ENCODE results near the gene ANAPC1. TPM values are rescaled to one million over a fixed set of nuclear protein-coding genes. Genes with fewer than 3 reads are reported as not detected.

The ANAPC1 gene, protein sequence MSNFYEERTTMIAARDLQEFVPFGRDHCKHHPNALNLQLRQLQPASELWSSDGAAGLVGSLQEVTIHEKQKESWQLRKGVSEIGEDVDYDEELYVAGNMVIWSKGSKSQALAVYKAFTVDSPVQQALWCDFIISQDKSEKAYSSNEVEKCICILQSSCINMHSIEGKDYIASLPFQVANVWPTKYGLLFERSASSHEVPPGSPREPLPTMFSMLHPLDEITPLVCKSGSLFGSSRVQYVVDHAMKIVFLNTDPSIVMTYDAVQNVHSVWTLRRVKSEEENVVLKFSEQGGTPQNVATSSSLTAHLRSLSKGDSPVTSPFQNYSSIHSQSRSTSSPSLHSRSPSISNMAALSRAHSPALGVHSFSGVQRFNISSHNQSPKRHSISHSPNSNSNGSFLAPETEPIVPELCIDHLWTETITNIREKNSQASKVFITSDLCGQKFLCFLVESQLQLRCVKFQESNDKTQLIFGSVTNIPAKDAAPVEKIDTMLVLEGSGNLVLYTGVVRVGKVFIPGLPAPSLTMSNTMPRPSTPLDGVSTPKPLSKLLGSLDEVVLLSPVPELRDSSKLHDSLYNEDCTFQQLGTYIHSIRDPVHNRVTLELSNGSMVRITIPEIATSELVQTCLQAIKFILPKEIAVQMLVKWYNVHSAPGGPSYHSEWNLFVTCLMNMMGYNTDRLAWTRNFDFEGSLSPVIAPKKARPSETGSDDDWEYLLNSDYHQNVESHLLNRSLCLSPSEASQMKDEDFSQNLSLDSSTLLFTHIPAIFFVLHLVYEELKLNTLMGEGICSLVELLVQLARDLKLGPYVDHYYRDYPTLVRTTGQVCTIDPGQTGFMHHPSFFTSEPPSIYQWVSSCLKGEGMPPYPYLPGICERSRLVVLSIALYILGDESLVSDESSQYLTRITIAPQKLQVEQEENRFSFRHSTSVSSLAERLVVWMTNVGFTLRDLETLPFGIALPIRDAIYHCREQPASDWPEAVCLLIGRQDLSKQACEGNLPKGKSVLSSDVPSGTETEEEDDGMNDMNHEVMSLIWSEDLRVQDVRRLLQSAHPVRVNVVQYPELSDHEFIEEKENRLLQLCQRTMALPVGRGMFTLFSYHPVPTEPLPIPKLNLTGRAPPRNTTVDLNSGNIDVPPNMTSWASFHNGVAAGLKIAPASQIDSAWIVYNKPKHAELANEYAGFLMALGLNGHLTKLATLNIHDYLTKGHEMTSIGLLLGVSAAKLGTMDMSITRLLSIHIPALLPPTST (N-terminal part only)
- 100 to 1,000 TPM; 137 to 149 TPM for total RNA-seq

DNA sequence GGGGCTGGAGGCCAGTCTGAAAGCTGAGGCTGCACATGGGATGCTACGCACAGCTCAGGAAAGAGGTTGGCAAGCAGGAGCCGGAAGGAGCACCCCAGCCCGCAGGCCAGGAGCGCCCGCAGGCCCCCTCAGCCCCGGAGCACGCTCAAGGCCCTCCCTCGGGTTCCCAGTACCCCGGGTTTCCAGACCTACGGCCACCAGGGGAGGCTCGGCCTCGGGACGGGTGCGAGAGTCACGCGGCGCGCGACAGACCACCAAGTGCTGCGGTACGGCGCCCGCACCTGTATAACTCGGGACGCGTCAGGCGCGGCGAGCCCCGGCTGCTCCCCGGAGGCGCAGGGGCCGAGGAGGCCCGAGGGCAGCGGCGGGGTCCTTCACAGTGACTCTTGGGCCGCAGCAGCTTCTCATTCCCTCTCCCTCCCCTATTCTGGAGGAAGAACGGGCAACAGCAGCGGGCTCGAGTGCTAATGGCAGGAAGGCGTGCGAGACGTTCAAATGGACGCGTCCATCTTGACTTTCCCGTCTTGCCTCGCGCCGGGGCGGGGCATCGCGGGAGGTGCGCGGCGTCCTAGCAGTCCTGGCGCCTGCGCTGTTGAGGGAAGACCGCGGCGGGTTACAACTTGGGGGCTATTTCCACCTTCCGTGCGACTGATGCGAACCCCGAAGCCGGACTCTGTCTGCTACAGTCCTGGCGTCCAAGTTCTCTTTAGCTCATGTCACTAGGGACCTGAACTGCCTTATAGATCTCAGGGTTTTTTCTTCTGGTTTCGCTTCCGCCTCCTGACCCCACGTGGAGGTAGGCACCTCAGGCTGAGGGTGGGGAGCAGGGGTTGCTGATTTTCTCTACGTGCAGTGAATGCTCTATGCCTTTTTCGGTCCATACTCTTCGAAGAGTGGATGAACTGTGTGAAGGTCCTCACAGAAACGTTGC, at the start of gene ANAPC1:
Gene ANAPC1 (minus strand): TSS at position 533 of the 931 bp plus-strand sequence. CDS start 3,368 bp downstream, outside the sequence.
- peak within 1 kb of the TSS; percentile 94 for H3K4me3 Mint-ChIP-seq
- peak within 1 kb of the TSS; percentile 96 for H3K27ac Mint-ChIP-seq
- DNase-seq = peak; percentile 92
- peaks cover 24% of the 10 kb centered on the region for H3K36me3 Mint-ChIP-seq
- peaks cover 11% of the 10 kb centered on the region for H3K4me1 Mint-ChIP-seq
- H3K9me3 Mint-ChIP-seq = no peaks in the 10 kb centered on the region
- no peaks in the 10 kb centered on the region for H3K27me3 Mint-ChIP-seq

DNA sequence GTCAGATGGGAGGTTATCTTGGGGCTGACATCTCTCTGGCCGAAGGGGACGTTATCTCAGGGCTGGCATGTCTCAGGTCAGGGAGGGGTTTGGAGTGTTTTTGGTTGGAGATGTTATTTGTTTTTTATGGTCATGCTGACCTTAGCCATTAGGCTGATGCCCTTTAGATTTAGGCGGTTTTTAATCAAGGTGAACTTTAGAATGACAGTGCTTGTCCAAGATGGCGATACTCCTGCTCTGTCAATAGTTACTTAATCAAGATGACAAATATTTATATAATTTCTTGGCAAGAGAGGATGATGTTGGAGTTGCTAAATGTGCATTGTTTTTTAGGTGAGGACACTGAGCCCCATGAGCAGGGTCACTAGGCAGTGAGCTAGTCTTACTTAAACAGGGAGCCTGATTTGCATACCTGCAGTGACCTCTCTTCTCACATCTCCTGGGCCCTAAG, 48.9 kb upstream of the ANAPC1 start:
- Mint-ChIP-seq H3K9me3 (peaks cover 1% of the 10 kb centered on the region), H3K27me3 (peaks cover 15% of the 10 kb centered on the region), H3K4me1 (peaks cover 13% of the 10 kb centered on the region), H3K4me3 (no peak overlapping the region), H3K36me3 (no peaks in the 10 kb centered on the region), H3K27ac (no peak overlapping the region)
- DNase-seq = no peak

DNA sequence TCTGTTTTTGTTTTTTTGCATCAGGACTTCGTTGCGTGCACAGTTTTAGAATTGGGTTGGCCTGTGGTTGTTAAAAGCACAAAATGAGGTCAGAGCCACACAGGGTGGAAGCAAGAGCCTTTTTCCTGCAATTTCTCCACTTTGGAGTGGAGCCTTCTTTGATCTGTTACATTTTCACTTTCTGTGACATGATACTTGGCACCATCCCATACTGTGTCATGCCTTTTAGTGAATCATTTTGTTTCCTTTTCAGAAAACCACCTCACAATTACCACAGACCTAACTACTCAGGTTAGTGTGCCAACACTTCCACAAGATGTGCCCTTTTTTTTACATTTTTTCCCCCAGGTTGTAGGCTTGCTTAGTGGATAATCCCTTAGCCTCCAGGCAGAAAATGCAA, 46.9 kb upstream of the ANAPC1 start:
- H3K27ac Mint-ChIP-seq = peak overlapping the region; percentile 68
- H3K9me3 Mint-ChIP-seq = peaks cover 1% of the 10 kb centered on the region
- peaks cover 15% of the 10 kb centered on the region for H3K27me3 Mint-ChIP-seq
- peaks cover 13% of the 10 kb centered on the region for H3K4me1 Mint-ChIP-seq
- H3K36me3 Mint-ChIP-seq = no peaks in the 10 kb centered on the region
- DNase-seq = peak; percentile 9
- no peak overlapping the region for H3K4me3 Mint-ChIP-seq

- Mint-ChIP-seq H3K36me3 (no peaks in the 10 kb centered on the region), H3K27me3 (peaks cover 15% of the 10 kb centered on the region), H3K4me1 (peaks cover 13% of the 10 kb centered on the region), H3K9me3 (peaks cover 1% of the 10 kb centered on the region), H3K4me3 (no peak overlapping the region), H3K27ac (no peak overlapping the region)
- DNase-seq = no peak
These were observed 46.4 kb upstream of the ANAPC1 start for GRCh38 chr2:111930409-111930808.

DNA sequence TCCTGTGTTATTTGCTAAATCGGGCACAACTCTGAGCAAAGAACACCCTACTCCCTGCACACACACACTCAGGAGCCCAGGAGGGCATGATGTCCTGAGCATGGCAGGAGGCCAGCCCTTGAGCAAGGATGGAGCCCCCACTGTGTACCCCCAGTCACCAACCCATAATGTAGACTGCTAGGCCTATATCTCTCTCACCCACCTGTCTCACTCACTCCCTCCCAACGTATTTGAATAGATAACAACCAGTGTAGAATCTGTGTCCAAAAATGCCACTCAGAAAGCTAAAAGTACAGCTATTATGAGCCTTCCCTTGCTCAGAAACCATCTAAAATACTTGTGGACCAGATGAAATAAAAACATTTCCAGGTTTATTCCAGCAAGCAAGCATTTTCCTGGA, 43.7 kb upstream of the ANAPC1 start:
- no peak for DNase-seq
- H3K27me3 Mint-ChIP-seq = peaks cover 6% of the 10 kb centered on the region
- no peak overlapping the region for H3K27ac Mint-ChIP-seq
- no peaks in the 10 kb centered on the region for H3K9me3 Mint-ChIP-seq
- no peak overlapping the region for H3K4me3 Mint-ChIP-seq
- H3K36me3 Mint-ChIP-seq = no peaks in the 10 kb centered on the region
- H3K4me1 Mint-ChIP-seq = peaks cover 13% of the 10 kb centered on the region

GRCh38 chr2:111924617-111925107, 40.7 kb upstream of the ANAPC1 start:
- Mint-ChIP-seq H3K4me1 (no peaks in the 10 kb centered on the region), H3K36me3 (no peaks in the 10 kb centered on the region), H3K27me3 (no peaks in the 10 kb centered on the region), H3K9me3 (no peaks in the 10 kb centered on the region), H3K4me3 (no peak overlapping the region), H3K27ac (no peak overlapping the region)
- no peak for DNase-seq

GRCh38 chr2:111923276-111923804, 39.3 kb upstream of the ANAPC1 start:
- H3K4me1 Mint-ChIP-seq = no peaks in the 10 kb centered on the region
- H3K27ac Mint-ChIP-seq = no peak overlapping the region
- no peaks in the 10 kb centered on the region for H3K27me3 Mint-ChIP-seq
- DNase-seq = no peak
- no peaks in the 10 kb centered on the region for H3K36me3 Mint-ChIP-seq
- H3K4me3 Mint-ChIP-seq = no peak overlapping the region
- H3K9me3 Mint-ChIP-seq = no peaks in the 10 kb centered on the region

DNA sequence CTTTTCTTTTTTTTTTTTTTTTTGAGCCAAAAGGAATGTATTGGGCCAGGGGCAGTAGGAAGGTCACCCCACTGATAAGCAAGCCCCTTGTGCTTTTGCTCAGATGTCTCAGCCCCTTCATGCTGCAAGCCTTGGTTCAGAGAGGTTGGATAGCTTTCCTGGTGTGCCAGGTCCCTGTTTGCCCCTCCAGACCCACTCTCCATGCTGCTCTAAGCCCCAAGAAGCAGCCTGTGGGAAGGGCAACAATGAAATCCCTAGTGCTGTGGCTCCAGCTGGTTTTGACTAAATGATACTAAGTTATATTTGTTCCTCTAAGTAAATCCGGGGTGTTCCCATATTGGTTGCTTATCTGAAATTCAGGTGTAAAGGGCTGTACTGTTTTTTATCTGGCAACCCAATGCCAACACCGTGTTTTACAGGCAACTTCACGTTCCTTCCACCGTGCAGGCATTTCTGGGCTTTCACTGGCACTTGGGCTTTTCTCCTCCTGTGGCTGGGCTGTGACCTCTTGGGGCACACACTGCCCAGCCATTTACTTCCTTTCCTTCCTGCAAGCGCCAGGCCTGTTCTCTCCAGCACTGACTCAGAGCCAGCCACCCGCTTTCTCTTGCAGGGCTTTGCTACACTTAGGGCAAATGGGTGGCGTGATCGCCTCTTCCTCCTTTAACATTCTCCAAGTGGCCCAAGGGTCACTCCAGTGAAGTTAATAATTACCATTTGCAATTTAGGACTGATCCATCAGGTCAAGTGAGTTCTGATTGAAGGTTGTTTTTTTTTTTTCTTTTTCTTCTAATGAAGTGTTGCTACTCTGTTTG, 36.0 kb upstream of the ANAPC1 start:
- Mint-ChIP-seq H3K4me3 (no peak overlapping the region), H3K4me1 (no peaks in the 10 kb centered on the region), H3K36me3 (no peaks in the 10 kb centered on the region), H3K9me3 (no peaks in the 10 kb centered on the region), H3K27me3 (no peaks in the 10 kb centered on the region), H3K27ac (no peak overlapping the region)
- no peak for DNase-seq

- no peak for DNase-seq
- Mint-ChIP-seq H3K36me3 (no peaks in the 10 kb centered on the region), H3K27me3 (no peaks in the 10 kb centered on the region), H3K4me1 (no peaks in the 10 kb centered on the region), H3K27ac (no peak overlapping the region), H3K9me3 (no peaks in the 10 kb centered on the region), H3K4me3 (no peak overlapping the region)
These were observed 35.4 kb upstream of the ANAPC1 start for GRCh38 chr2:111919365-111919764.

- H3K36me3 Mint-ChIP-seq = no peaks in the 10 kb centered on the region
- H3K9me3 Mint-ChIP-seq = no peaks in the 10 kb centered on the region
- DNase-seq = no peak
- H3K27me3 Mint-ChIP-seq = no peaks in the 10 kb centered on the region
- no peaks in the 10 kb centered on the region for H3K4me1 Mint-ChIP-seq
- no peak overlapping the region for H3K27ac Mint-ChIP-seq
- H3K4me3 Mint-ChIP-seq = no peak overlapping the region
These were observed 34.4 kb upstream of the ANAPC1 start for GRCh38 chr2:111918383-111918806.

DNA sequence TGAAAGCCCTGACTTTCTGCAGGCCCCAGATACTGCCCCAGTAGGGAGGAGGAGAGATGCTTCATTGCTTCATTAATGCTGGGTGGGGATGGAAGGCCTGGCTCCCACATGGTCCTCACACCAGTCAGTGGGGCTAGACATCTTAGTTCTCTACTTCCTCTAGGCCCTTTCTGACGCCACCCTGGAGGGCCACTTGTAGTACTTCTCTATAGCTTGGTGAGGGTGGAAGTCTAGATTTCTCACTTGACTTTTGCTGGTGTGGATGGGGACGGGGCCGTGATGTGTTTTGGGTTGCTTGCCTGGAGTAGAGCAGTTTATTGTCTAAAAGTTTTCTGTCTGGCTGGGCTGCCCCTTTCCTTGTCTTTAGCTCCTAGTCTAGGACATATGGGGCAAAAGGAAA, 33.1 kb upstream of the ANAPC1 start:
- no peak for DNase-seq
- Mint-ChIP-seq H3K9me3 (no peaks in the 10 kb centered on the region), H3K27me3 (no peaks in the 10 kb centered on the region), H3K36me3 (no peaks in the 10 kb centered on the region), H3K4me1 (no peaks in the 10 kb centered on the region), H3K27ac (no peak overlapping the region), H3K4me3 (no peak overlapping the region)

GRCh38 chr2:111912547-111912946, 28.6 kb upstream of the ANAPC1 start:
- Mint-ChIP-seq H3K36me3 (no peaks in the 10 kb centered on the region), H3K27ac (no peak overlapping the region), H3K4me3 (no peak overlapping the region), H3K27me3 (no peaks in the 10 kb centered on the region), H3K9me3 (no peaks in the 10 kb centered on the region), H3K4me1 (no peaks in the 10 kb centered on the region)
- DNase-seq = no peak

Data from activated naive CD8-positive, alpha-beta T cell treated with anti-CD3 and anti-CD28 coated beads for 36 hours (primary cell).